Testis (tissue), 2 donors: ENCODE results near the gene DSE.
"Not testable (repeated sequence)": the region's sequence is repeated elsewhere in the genome, so short reads cannot be mapped to it uniquely, and the experiment has no call there.

ENCODE experiments used
- POLR2A ChIP-seq: fragments of 450-650 bp; IDR thresholded peaks from one replicate; pipeline ENCODE4 v1.6.1; 2017; ENCODE audit warnings: antibody characterized with exemption, mild to moderate bottlenecking, moderate library complexity
- TF ChIP-seq, protein P1 (sequence below), 3 experiments: fragments of 450-650 bp in 2 of 3; fragments of 200-600 bp in 1 of 3; sonication (generic) in 1 of 3; IDR thresholded peaks; one replicate each; pipeline ENCODE4 v1.5.1; 2016 to 2019; ENCODE audit warnings: antibody characterized with exemption in 3 of 3, mild to moderate bottlenecking in 2 of 3, moderate library complexity in 1 of 3

- TF ChIP-seq, protein P1, sequence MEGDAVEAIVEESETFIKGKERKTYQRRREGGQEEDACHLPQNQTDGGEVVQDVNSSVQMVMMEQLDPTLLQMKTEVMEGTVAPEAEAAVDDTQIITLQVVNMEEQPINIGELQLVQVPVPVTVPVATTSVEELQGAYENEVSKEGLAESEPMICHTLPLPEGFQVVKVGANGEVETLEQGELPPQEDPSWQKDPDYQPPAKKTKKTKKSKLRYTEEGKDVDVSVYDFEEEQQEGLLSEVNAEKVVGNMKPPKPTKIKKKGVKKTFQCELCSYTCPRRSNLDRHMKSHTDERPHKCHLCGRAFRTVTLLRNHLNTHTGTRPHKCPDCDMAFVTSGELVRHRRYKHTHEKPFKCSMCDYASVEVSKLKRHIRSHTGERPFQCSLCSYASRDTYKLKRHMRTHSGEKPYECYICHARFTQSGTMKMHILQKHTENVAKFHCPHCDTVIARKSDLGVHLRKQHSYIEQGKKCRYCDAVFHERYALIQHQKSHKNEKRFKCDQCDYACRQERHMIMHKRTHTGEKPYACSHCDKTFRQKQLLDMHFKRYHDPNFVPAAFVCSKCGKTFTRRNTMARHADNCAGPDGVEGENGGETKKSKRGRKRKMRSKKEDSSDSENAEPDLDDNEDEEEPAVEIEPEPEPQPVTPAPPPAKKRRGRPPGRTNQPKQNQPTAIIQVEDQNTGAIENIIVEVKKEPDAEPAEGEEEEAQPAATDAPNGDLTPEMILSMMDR (IDR thresholded peaks at IDR 0.05), result not testable (repeated sequence)
- TF ChIP-seq POLR2A, result not testable (repeated sequence)
Measured at GRCh38 chr6:116325634-116326132, 45.1 kb upstream of the DSE start.
